Medulla oblongata (tissue), 1 donor: Measurements from ENCODE around the gene ENOX1.
A peak's percentile ranks its signal among the peaks of the same experiment; 100 is the strongest.

Experiments
- DNase-seq: peaks from one replicate; pipeline ENCODE4 v3.0.0-alpha.2; 2015; ENCODE audit errors: extremely low spot score

Gene ENOX1

GRCh38 chr13:43786766-43787517, at the start of gene ENOX1:
Gene ENOX1, minus strand, starts transcription at chr13:43786972.
- peak; percentile 93 for DNase-seq

GRCh38 chr13:43835701-43836100, 48.9 kb upstream of the ENOX1 start:
- no peak for DNase-seq

GRCh38 chr13:43831088-43831487, 44.3 kb upstream of the ENOX1 start:
- no peak for DNase-seq

- DNase-seq: no peak
These were observed 43.7 kb upstream of the ENOX1 start for GRCh38 chr13:43830497-43830881.

GRCh38 chr13:43824656-43825055, 37.9 kb upstream of the ENOX1 start:
- peak; percentile 72 for DNase-seq

GRCh38 chr13:43822969-43823368, 36.2 kb upstream of the ENOX1 start:
- DNase-seq: no peak

GRCh38 chr13:43816401-43816889, 29.7 kb upstream of the ENOX1 start:
- DNase-seq: no peak

GRCh38 chr13:43815204-43815603, 28.4 kb upstream of the ENOX1 start:
- no peak for DNase-seq

- no peak for DNase-seq
These were observed 21.9 kb upstream of the ENOX1 start for GRCh38 chr13:43808676-43809075.

GRCh38 chr13:43805681-43806128, 18.9 kb upstream of the ENOX1 start:
- no peak for DNase-seq

- peak; percentile 64 for DNase-seq
These were observed 18.3 kb upstream of the ENOX1 start for GRCh38 chr13:43805071-43805468.

GRCh38 chr13:43804461-43805070, 17.8 kb upstream of the ENOX1 start:
- DNase-seq: peak; percentile 90

- no peak for DNase-seq
These were observed 15.7 kb upstream of the ENOX1 start for GRCh38 chr13:43802511-43802910.

- no peak for DNase-seq
These were observed 14.1 kb upstream of the ENOX1 start for GRCh38 chr13:43800828-43801227.

GRCh38 chr13:43799191-43799590, 12.4 kb upstream of the ENOX1 start:
- DNase-seq: no peak

- DNase-seq: peak; percentile 62
These were observed 11.1 kb upstream of the ENOX1 start for GRCh38 chr13:43797869-43798268.

- DNase-seq: no peak
These were observed 10.4 kb upstream of the ENOX1 start for GRCh38 chr13:43797159-43797558.

GRCh38 chr13:43794416-43794815, 7.6 kb upstream of the ENOX1 start:
- no peak for DNase-seq

GRCh38 chr13:43792076-43792881, 5.5 kb upstream of the ENOX1 start:
- no peak for DNase-seq

GRCh38 chr13:43787997-43788396, 1.2 kb upstream of the ENOX1 start:
- DNase-seq: peak; percentile 70

- no peak for DNase-seq
These were observed 733 bp upstream of the ENOX1 start for GRCh38 chr13:43787518-43787891.

GRCh38 chr13:43786472-43786765, 353 bp downstream of the ENOX1 start:
- no peak for DNase-seq
